Spleen (tissue), 7 donors: ENCODE results near the gene PHLDA2.

Experiments
- POLR2A ChIP-seq, 3 donors: fragments of 450-650 bp; IDR thresholded peaks; one replicate each; pipeline ENCODE4 v1.5.1; 2017; ENCODE audit warnings: antibody characterized with exemption in 3 of 3, mild to moderate bottlenecking in 1 of 3
- POLR2AphosphoS5 ChIP-seq, 3 donors: sonication (generic); formaldehyde crosslinking; IDR thresholded peaks; one replicate each; pipeline ENCODE4 v1.5.1; 2017; ENCODE audit warnings: antibody characterized with exemption in 3 of 3
- TF ChIP-seq, protein P1 (sequence below), 11 experiments: fragments of 200-600 bp in 7 of 11; fragments of 450-650 bp in 4 of 11; sonication (generic) in 4 of 11; IDR thresholded peaks in 8 of 11; conservative IDR thresholded peaks in 3 of 11; 1 replicate in 7 of 11; 2 replicates in 4 of 11; pipeline versions ENCODE4 v1.4.0 to v1.8.0; 2016 to 2021; ENCODE audit warnings: antibody characterized with exemption in 11 of 11, inconsistent platforms in 4 of 11, mild to moderate bottlenecking in 1 of 11
- donor health status: DM: no; HTN: no; CAD: no; lungs with moderate emphysema.
- donor health status: DM: no; HTN: no; CAD: no.
- donor health status: DM: no; HTN: no; CAD: no.

DNA sequence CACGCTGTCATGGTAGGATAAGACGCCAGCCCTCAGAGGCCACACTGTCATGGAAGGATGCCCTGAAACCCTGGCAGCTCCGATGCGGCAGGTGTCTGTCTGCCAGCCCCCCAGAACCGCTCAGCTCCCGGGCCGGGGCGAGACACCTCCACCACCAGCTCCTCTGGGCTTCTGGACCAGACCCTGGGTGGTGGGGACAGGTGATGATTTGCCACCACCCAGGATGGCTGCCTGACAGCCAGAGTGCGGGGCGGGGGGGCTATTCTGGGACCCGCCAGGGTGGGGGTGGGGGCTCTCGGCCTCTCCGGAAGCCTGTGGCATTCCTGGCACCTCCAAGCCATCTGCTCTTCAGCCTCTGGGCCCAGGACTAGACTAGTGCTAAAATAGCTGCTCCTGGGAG lies 9.4 kb downstream of the PHLDA2 start:
- TF ChIP-seq, protein P1, sequence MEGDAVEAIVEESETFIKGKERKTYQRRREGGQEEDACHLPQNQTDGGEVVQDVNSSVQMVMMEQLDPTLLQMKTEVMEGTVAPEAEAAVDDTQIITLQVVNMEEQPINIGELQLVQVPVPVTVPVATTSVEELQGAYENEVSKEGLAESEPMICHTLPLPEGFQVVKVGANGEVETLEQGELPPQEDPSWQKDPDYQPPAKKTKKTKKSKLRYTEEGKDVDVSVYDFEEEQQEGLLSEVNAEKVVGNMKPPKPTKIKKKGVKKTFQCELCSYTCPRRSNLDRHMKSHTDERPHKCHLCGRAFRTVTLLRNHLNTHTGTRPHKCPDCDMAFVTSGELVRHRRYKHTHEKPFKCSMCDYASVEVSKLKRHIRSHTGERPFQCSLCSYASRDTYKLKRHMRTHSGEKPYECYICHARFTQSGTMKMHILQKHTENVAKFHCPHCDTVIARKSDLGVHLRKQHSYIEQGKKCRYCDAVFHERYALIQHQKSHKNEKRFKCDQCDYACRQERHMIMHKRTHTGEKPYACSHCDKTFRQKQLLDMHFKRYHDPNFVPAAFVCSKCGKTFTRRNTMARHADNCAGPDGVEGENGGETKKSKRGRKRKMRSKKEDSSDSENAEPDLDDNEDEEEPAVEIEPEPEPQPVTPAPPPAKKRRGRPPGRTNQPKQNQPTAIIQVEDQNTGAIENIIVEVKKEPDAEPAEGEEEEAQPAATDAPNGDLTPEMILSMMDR (IDR thresholded peaks at IDR 0.05 in 8 of 11, conservative IDR thresholded peaks at IDR 0.05 in 3 of 11): no peak
- no peak for TF ChIP-seq POLR2A (IDR thresholded peaks at IDR 0.05)
- no peak for TF ChIP-seq POLR2AphosphoS5 (IDR thresholded peaks at IDR 0.05)
